NCI-H2227 (cell line): ENCODE results near the gene HCFC1.

Experiments
- DNase-seq: peaks from one replicate; lab custom pipeline; 2025; ENCODE audit not compliant: unreplicated experiment; lab: John Stamatoyannopoulos, UW

HCFC1 gene

DNA sequence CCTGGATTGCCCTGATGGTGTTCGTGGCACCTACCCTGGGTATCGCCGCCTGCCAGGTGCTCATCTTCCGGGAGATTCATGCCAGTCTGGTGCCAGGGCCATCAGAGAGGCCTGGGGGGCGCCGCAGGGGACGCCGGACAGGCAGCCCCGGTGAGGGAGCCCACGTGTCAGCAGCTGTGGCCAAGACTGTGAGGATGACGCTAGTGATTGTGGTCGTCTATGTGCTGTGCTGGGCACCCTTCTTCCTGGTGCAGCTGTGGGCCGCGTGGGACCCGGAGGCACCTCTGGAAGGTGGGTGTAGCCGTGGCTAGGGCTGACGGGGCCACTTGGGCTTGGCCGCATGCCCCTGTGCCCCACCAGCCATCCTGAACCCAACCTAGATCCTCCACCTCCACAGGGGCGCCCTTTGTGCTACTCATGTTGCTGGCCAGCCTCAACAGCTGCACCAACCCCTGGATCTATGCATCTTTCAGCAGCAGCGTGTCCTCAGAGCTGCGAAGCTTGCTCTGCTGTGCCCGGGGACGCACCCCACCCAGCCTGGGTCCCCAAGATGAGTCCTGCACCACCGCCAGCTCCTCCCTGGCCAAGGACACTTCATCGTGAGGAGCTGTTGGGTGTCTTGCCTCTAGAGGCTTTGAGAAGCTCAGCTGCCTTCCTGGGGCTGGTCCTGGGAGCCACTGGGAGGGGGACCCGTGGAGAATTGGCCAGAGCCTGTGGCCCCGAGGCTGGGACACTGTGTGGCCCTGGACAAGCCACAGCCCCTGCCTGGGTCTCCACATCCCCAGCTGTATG, 65.3 kb downstream of the HCFC1 start:
- DNase-seq = no peak

DNA sequence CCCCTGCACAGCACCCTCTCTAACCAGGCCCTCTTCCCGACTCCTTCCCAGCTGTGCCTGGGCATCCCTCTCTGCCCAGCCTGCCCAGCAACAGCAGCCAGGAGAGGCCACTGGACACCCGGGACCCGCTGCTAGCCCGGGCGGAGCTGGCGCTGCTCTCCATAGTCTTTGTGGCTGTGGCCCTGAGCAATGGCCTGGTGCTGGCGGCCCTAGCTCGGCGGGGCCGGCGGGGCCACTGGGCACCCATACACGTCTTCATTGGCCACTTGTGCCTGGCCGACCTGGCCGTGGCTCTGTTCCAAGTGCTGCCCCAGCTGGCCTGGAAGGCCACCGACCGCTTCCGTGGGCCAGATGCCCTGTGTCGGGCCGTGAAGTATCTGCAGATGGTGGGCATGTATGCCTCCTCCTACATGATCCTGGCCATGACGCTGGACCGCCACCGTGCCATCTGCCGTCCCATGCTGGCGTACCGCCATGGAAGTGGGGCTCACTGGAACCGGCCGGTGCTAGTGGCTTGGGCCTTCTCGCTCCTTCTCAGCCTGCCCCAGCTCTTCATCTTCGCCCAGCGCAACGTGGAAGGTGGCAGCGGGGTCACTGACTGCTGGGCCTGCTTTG, 66.0 kb downstream of the HCFC1 start:
- no peak for DNase-seq

DNA sequence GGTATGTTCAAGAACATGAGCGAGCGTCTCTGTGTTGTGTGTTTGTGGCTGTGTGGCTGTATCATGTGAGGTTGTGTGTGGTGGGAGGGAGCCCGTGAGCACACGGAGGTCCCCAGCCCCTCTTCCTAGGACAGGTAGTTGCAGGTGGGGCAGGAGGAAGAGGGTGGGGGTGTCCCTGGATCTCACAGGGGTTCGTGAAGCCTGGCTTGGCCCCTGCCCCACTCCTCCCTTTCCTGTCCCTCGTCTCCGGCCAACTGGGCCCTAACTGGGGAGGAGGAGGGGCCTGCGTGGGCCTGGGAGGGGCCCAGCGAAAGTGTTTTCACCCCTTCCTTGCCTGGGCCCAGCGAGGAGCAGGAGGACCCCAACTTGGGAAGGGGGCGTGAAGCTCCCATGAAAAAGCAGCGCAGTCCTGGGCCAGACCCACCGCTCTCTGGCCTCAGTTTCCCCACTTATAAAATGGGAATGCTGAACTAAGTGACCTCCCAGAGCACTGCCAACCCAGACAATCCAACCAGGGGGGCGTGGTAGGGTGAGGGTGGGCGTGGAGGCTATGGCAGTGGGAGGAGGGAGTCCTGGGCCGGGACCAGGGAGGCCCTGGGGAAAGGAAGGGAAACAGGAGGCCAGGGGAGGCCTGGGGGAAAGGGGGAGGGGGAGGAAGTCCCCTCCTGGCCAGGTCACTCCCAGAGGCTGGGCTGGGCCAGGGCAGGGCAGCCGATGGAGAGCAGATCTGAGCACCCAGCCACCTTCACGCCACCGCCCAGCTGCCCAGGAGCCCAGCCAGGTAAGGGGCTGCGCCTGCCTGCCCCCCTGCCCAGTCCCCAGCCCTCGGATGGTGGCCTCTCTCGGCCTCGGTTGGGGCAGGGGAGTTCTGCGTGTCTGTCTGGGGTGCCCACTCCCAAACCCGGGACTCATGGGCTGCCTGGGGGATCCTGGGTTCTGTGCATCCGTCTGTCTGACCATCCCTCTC, 67.3 kb downstream of the HCFC1 start, which contains the start of gene AVPR2:
TSS of gene AVPR2 (plus strand) at position 683 of the 967 bp plus-strand sequence. CDS start 473 bp downstream, outside the sequence.
- DNase-seq = no peak

- DNase-seq = no peak
Measured at GRCh38 chrX:153903238-153903980, 68.2 kb downstream of the HCFC1 start.

GRCh38 chrX:153902385-153902784, 69.2 kb downstream of the HCFC1 start:
- no peak for DNase-seq

GRCh38 chrX:153901753-153902140, 69.9 kb downstream of the HCFC1 start:
- DNase-seq = no peak

DNA sequence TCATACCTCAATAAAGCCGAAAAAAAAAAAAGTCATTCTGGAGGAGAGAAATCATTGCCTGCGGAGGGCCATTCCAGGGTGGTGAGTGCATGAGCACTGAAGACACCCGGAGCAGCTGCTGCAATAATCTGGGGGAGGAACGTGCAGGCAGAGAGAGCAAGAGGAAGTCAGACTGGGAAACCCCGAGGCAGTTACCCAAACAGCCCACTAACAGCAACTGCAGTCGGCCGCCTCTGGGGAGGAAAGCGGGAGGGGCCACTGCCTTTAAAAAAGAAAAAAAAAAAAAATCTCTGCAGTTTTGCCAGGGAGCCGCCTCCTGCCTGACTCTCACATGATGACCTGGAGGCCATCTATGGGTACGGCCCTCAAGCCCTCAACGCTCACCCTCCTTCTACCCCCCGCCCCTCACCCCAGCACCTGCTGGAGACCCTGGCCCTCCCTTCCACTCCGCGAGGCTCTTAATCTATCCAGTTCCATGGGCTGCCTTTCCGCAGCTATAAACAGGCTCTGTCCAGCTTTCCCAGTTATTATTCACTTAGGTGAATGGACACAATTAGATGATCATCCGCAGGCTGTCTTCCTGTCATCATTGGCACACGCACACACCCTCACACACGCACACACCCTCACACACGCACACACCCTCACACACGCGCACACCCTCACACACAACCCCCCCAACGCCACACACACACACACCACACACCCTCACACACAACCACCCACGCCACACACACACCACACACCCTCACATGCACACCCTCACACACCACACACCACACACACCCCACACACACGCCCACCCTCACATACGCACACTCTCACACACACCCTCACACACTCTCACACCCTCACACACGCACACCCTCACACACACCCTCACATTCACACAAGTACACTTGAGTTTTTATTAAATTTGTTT, 70.5 kb downstream of the HCFC1 start:
- DNase-seq = peak; percentile 80

GRCh38 chrX:153897899-153898298, 73.7 kb downstream of the HCFC1 start:
- DNase-seq = no peak
